Suprapubic skin (tissue), 4 donors: ENCODE measurements around the gene SLC12A2. TPM values are rescaled to one million over a fixed set of nuclear protein-coding genes. Genes with fewer than 3 reads are reported as not detected.

Experiments
- DNase-seq, 2 donors: peaks; one replicate each; pipeline ENCODE4 v3.0.0-alpha.2; 2019; ENCODE audit warnings: low spot score in 2 of 2
- H3K27ac ChIP-seq: fragments of 200-600 bp; sonication (generic); one replicate; pipeline ENCODE4 v1.5.1; 2019
- H3K27me3 ChIP-seq: fragments of 200-600 bp; sonication (generic); one replicate; pipeline ENCODE4 v1.5.1; 2019
- H3K36me3 ChIP-seq: fragments of 200-600 bp; sonication (generic); one replicate; pipeline ENCODE4 v1.5.1; 2019
- H3K4me1 ChIP-seq: fragments of 200-600 bp; sonication (generic); one replicate; pipeline ENCODE4 v1.5.1; 2019
- H3K4me3 ChIP-seq: fragments of 200-600 bp; sonication (generic); one replicate; pipeline ENCODE4 v1.5.1; 2019; ENCODE audit warnings: mild to moderate bottlenecking
- H3K9me3 ChIP-seq: fragments of 200-600 bp; sonication (generic); one replicate; pipeline ENCODE4 v1.5.1; 2019
- CTCF ChIP-seq, 2 donors: fragments of 200-600 bp in 1 of 2; fragments of 450-650 bp in 1 of 2; sonication (generic) in 1 of 2; IDR thresholded peaks; one replicate each; pipeline ENCODE4 v1.5.1; 2016 to 2019; ENCODE audit warnings: antibody characterized with exemption in 2 of 2, mild to moderate bottlenecking in 1 of 2, moderate library complexity in 1 of 2
- EP300 ChIP-seq: sonication (generic); formaldehyde crosslinking; IDR thresholded peaks from one replicate; pipeline ENCODE4 v1.6.1; 2017; ENCODE audit warnings: antibody characterized with exemption
- POLR2A ChIP-seq, 2 donors: fragments of 450-650 bp; IDR thresholded peaks; one replicate each; pipeline ENCODE4 v1.6.1; 2017; ENCODE audit warnings: antibody characterized with exemption in 2 of 2, mild to moderate bottlenecking in 2 of 2, moderate library complexity in 2 of 2
- POLR2AphosphoS5 ChIP-seq, 3 donors: sonication (generic); formaldehyde crosslinking; IDR thresholded peaks; one replicate each; pipeline ENCODE4 v1.6.1; 2017; ENCODE audit warnings: antibody characterized with exemption in 3 of 3
- WGBS: methylation state at CpG from one replicate; pipeline ENCODE4 v1.1.5; 2018; 5-methylcytosine and 5-hydroxymethylcytosine counted together
- total RNA-seq, 4 donors: library from RNA; depleted of rRNA; stranded (reverse); fragments of >200 nt; gene quantifications; one replicate each; pipeline ENCODE4 v1.1.0, GENCODE V29; 2016

Gene SLC12A2
- total RNA-seq, 4 donors from 2014 or later = 126 to 330 (median 186) TPM

DNA sequence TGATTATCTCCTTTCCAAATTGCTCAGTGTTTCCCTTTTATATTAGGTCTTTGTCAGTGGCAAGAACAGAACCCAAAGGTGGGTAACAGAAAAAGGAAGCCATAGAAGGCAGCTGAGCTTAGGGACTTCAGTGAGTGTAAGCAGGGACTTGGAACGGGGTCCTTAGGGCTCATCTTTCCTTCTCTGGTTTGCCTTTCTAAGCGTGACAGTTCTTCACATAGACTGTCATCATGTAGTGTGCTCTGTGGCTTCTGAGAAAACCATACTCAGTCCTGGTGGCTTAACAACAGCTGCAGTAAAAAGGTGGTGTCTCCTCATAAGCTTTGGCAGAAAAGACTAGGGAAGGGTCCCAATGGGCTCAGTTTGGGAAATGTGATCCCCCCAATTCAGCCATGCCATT is 108.8 kb downstream of the SLC12A2 start:
- H3K36me3 ChIP-seq = peaks cover 2% of the 10 kb centered on the region
- H3K27me3 ChIP-seq = no peaks in the 10 kb centered on the region
- 85% methylated on average over 2 of the region's 2 CpGs for WGBS
- H3K4me1 ChIP-seq = no peaks in the 10 kb centered on the region
- no peak overlapping the region for H3K27ac ChIP-seq
- TF ChIP-seq POLR2AphosphoS5 (IDR thresholded peaks at IDR 0.05) (no peak), POLR2A (IDR thresholded peaks at IDR 0.05) (no peak), EP300 (no peak), CTCF (IDR thresholded peaks at IDR 0.05) (no peak)
- DNase-seq = no peak
- no peak overlapping the region for H3K4me3 ChIP-seq
- no peaks in the 10 kb centered on the region for H3K9me3 ChIP-seq

DNA sequence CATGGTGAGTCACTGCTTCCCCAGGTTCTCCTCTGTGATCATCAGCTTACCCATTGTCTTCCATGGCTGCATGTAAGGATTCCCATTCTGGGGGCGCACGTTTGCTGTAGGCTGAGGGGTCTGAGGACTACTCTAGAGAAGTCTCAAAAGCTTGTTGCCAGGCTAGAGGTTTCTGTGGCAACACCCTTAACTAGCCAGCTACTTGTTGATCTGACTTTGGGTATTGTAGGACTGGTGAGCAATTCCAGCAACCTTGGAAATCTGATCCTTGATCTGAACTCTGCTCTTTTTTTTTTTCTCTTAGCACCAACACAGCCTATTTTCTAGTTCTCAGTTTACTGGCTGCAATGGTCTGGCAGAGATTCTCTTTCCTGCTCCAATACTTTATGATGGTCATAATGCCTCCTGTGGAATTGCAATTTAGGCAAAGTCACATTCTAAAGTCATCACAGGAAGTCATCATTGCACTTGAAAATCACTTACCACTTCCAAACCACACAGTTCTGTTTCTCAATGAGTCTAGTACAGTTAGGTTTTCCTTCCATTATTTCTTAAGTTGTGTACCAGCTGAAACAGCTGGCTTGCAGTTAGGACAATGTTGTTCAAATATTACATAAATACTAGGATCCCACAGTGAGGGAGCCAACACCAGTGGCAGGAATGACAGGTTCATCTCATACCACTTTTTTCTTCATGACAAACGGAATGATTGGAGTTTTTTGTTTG is 110.3 kb downstream of the SLC12A2 start:
- no peaks in the 10 kb centered on the region for H3K4me1 ChIP-seq
- H3K9me3 ChIP-seq = no peaks in the 10 kb centered on the region
- H3K4me3 ChIP-seq = no peak overlapping the region
- 93% methylated on average over 3 of the region's 3 CpGs for WGBS
- no peaks in the 10 kb centered on the region for H3K27me3 ChIP-seq
- no peak for DNase-seq
- H3K36me3 ChIP-seq = peaks cover 2% of the 10 kb centered on the region
- no peak overlapping the region for H3K27ac ChIP-seq
- TF ChIP-seq POLR2A (IDR thresholded peaks at IDR 0.05) (no peak), EP300 (no peak), CTCF (IDR thresholded peaks at IDR 0.05) (no peak)

GRCh38 chr5:128195316-128195715 is 111.8 kb downstream of the SLC12A2 start:
- no peaks in the 10 kb centered on the region for H3K36me3 ChIP-seq
- WGBS = 74% methylated on average over 1 of the region's 1 CpG
- no peak for TF ChIP-seq CTCF (IDR thresholded peaks at IDR 0.05)
- TF ChIP-seq POLR2AphosphoS5 (IDR thresholded peaks at IDR 0.05) = no peak
- no peaks in the 10 kb centered on the region for H3K27me3 ChIP-seq
- no peak overlapping the region for H3K4me3 ChIP-seq
- no peaks in the 10 kb centered on the region for H3K9me3 ChIP-seq
- no peaks in the 10 kb centered on the region for H3K4me1 ChIP-seq
- DNase-seq = no peak
- no peak overlapping the region for H3K27ac ChIP-seq

DNA sequence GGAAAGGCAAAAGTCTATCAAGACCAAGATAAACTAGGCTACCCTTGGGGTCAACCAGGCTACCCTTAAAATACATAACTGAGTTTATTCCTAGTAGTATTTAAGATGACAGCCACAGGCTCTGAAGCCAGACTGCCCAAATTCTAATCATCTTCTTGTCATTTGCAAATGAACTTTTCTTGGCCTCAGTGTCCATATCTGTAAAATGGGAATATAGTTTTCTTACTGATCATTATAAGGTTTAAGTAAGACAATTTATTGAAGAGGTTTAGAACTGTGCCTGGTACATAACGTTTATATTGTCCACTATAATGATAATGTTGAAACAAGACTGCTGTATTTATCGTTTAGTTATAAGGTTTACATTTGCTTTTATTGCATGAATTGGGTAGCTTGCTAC is 112.5 kb downstream of the SLC12A2 start:
- WGBS = 89% methylated on average over 2 of the region's 2 CpGs
- peaks cover 4% of the 10 kb centered on the region for H3K4me1 ChIP-seq
- no peak overlapping the region for H3K4me3 ChIP-seq
- TF ChIP-seq EP300 (no peak), POLR2A (IDR thresholded peaks at IDR 0.05) (no peak), CTCF (IDR thresholded peaks at IDR 0.05) (no peak), POLR2AphosphoS5 (IDR thresholded peaks at IDR 0.05) (no peak)
- H3K9me3 ChIP-seq = no peaks in the 10 kb centered on the region
- no peak overlapping the region for H3K27ac ChIP-seq
- DNase-seq = no peak
- H3K36me3 ChIP-seq = no peaks in the 10 kb centered on the region
- no peaks in the 10 kb centered on the region for H3K27me3 ChIP-seq

DNA sequence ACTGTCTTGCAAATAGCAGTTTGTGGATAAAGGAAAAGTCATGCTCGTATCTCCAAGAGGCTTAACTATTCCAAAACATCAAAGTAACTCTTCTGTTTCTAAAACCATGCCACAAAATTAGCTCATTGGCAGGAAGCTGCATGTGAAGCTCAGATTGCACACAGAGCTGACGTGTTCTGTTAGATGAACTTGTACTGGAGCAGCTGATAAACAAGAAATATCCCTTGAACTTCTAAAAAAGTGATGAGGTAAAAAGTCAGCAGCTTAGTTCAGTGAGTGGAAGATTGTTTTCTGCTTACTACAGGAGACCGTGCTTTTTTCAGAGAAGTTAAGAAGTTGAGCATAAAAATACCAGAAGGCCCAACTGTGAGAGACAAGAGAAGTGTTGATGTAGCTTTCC is 113.2 kb downstream of the SLC12A2 start:
- Histone ChIP-seq H3K27ac (no peak overlapping the region), H3K9me3 (no peaks in the 10 kb centered on the region), H3K4me3 (no peak overlapping the region), H3K27me3 (no peaks in the 10 kb centered on the region), H3K4me1 (peaks cover 10% of the 10 kb centered on the region), H3K36me3 (no peaks in the 10 kb centered on the region)
- no peak for TF ChIP-seq CTCF (IDR thresholded peaks at IDR 0.05)
- no peak for TF ChIP-seq EP300
- TF ChIP-seq POLR2A (IDR thresholded peaks at IDR 0.05) = no peak
- no peak for TF ChIP-seq POLR2AphosphoS5 (IDR thresholded peaks at IDR 0.05)
- WGBS = 75% methylated on average over 3 of the region's 3 CpGs
- no peak for DNase-seq
